ENCODE results near the gene PARD3.

Gene PARD3

GRCh38 chr10:34650156-34650555, 164.9 kb downstream of the PARD3 start:
- Histone ChIP-seq H3K79me2 (ENCODE audit: insufficient read depth, low read length) (peaks cover 94% of the 10 kb centered on the region), H4K20me1 (ENCODE audit: insufficient read depth, low read length) (peaks cover 78% of the 10 kb centered on the region), H3K4me1 (ENCODE audit: insufficient read depth, low read length) (no peaks in the 10 kb centered on the region), H2AFZ (ENCODE audit: low read depth, low read length) (no peak overlapping the region), H3K27me3 (ENCODE audit: insufficient read depth, low read length, poor library complexity) (no peaks in the 10 kb centered on the region), H3K27ac (ENCODE audit: low read length) (no peak overlapping the region), H3K36me3 (ENCODE audit: insufficient read depth, low read length) (no peaks in the 10 kb centered on the region), H3K9me3 (ENCODE audit: insufficient read depth, low read length, severe bottlenecking) (no peaks in the 10 kb centered on the region), H3K9ac (ENCODE audit: low read depth, low read length) (no peak overlapping the region), H3K4me3 (ENCODE audit: low read depth in 1 of 2, low read length in 2 of 2) (no peak overlapping the region), H3K4me2 (ENCODE audit: insufficient read depth, low read length) (no peak overlapping the region)
- peak; percentile 18 for DNase-seq
- peak; percentile 65 for ATAC-seq (ENCODE audit: insufficient read depth, low read depth)
- no peak for TF ChIP-seq EZH2 (IDR thresholded peaks at IDR 0.05; ENCODE audit: borderline replicate concordance, low read depth, low read length, severe bottlenecking)
- TF ChIP-seq CTCF (IDR thresholded peaks at IDR 0.05; ENCODE audit: borderline replicate concordance, extremely low read depth, low read length, poor library complexity, severe bottlenecking), result no peak

GRCh38 chr10:34649385-34649784, 165.7 kb downstream of the PARD3 start:
- Histone ChIP-seq H4K20me1 (ENCODE audit: insufficient read depth, low read length) (peaks cover 74% of the 10 kb centered on the region), H3K9me3 (ENCODE audit: insufficient read depth, low read length, severe bottlenecking) (no peaks in the 10 kb centered on the region), H3K36me3 (ENCODE audit: insufficient read depth, low read length) (no peaks in the 10 kb centered on the region), H3K4me2 (ENCODE audit: insufficient read depth, low read length) (no peak overlapping the region), H3K4me3 (ENCODE audit: low read depth in 1 of 2, low read length in 2 of 2) (no peak overlapping the region), H3K27ac (ENCODE audit: low read length) (no peak overlapping the region), H2AFZ (ENCODE audit: low read depth, low read length) (no peak overlapping the region), H3K27me3 (ENCODE audit: insufficient read depth, low read length, poor library complexity) (no peaks in the 10 kb centered on the region), H3K79me2 (ENCODE audit: insufficient read depth, low read length) (peaks cover 92% of the 10 kb centered on the region), H3K4me1 (ENCODE audit: insufficient read depth, low read length) (no peaks in the 10 kb centered on the region), H3K9ac (ENCODE audit: low read depth, low read length) (no peak overlapping the region)
- TF ChIP-seq EZH2 (IDR thresholded peaks at IDR 0.05; ENCODE audit: borderline replicate concordance, low read depth, low read length, severe bottlenecking) (no peak), CTCF (IDR thresholded peaks at IDR 0.05; ENCODE audit: borderline replicate concordance, extremely low read depth, low read length, poor library complexity, severe bottlenecking) (no peak)
- no peak for DNase-seq
- ATAC-seq (ENCODE audit: insufficient read depth, low read depth), result no peak

GRCh38 chr10:34648919-34649318, 166.2 kb downstream of the PARD3 start:
- peaks cover 92% of the 10 kb centered on the region for H3K79me2 ChIP-seq (ENCODE audit: insufficient read depth, low read length)

More at GRCh38 chr10:34648919-34649318, 166.2 kb downstream of the PARD3 start:
- peaks cover 76% of the 10 kb centered on the region for H4K20me1 ChIP-seq (ENCODE audit: insufficient read depth, low read length)
- no peaks in the 10 kb centered on the region for H3K27me3 ChIP-seq (ENCODE audit: insufficient read depth, low read length, poor library complexity)
- no peak overlapping the region for H3K4me3 ChIP-seq (ENCODE audit: low read depth in 1 of 2, low read length in 2 of 2)
- H3K9ac ChIP-seq (ENCODE audit: low read depth, low read length), result no peak overlapping the region
- H3K9me3 ChIP-seq (ENCODE audit: insufficient read depth, low read length, severe bottlenecking), result no peaks in the 10 kb centered on the region
- TF ChIP-seq CTCF (IDR thresholded peaks at IDR 0.05; ENCODE audit: borderline replicate concordance, extremely low read depth, low read length, poor library complexity, severe bottlenecking) (no peak), EZH2 (IDR thresholded peaks at IDR 0.05; ENCODE audit: borderline replicate concordance, low read depth, low read length, severe bottlenecking) (no peak)
- no peaks in the 10 kb centered on the region for H3K4me1 ChIP-seq (ENCODE audit: insufficient read depth, low read length)
- no peak for ATAC-seq (ENCODE audit: insufficient read depth, low read depth)
- H3K36me3 ChIP-seq (ENCODE audit: insufficient read depth, low read length), result no peaks in the 10 kb centered on the region
- no peak overlapping the region for H3K4me2 ChIP-seq (ENCODE audit: insufficient read depth, low read length)
- H3K27ac ChIP-seq (ENCODE audit: low read length), result no peak overlapping the region
- no peak for DNase-seq
- no peak overlapping the region for H2AFZ ChIP-seq (ENCODE audit: low read depth, low read length)
